ENCODE data around the gene DGKB. TPM values are rescaled to one million over a fixed set of nuclear protein-coding genes. Genes with fewer than 3 reads are reported as not detected.

DGKB gene
- total and polyA plus RNA-seq, 9 donors, result under 0.01 to 1.3 (median 0.28) TPM; not detected in 2

- H3K4me3 ChIP-seq, result no peak overlapping the region
- TF ChIP-seq POLR2A (IDR thresholded peaks at IDR 0.05), result no peak
- no peak for TF ChIP-seq CTCF (IDR thresholded peaks at IDR 0.05)
- TF ChIP-seq EP300 (IDR thresholded peaks at IDR 0.05), result no peak
- intact Hi-C loops (cut with DNase I), result no loop called here
- H3K9me3 ChIP-seq, result no peaks in the 10 kb centered on the region
- no peaks in the 10 kb centered on the region for H3K4me1 ChIP-seq (ENCODE audit: insufficient read depth)
- H3K27me3 ChIP-seq, result no peaks in the 10 kb centered on the region
- no peak overlapping the region for H3K27ac ChIP-seq
- DNase-seq, result no peak
- H3K36me3 ChIP-seq, result no peaks in the 10 kb centered on the region
These were observed 642.5 kb downstream of the DGKB start for GRCh38 chr7:14260011-14260410.

GRCh38 chr7:14258861-14259260, 643.7 kb downstream of the DGKB start:
- Histone ChIP-seq H3K27ac (no peak overlapping the region), H3K36me3 (no peaks in the 10 kb centered on the region), H3K4me1 (ENCODE audit: insufficient read depth) (no peaks in the 10 kb centered on the region), H3K4me3 (no peak overlapping the region), H3K27me3 (no peaks in the 10 kb centered on the region), H3K9me3 (no peaks in the 10 kb centered on the region)
- no peak for DNase-seq
- WGBS, 3 donors, result 84 to 88% (median 86%) methylated on average over 1 of the region's 1 CpG
- intact Hi-C loops (cut with DNase I), result no loop called here
- TF ChIP-seq CTCF (IDR thresholded peaks at IDR 0.05), result no peak
- no peak for TF ChIP-seq EP300 (IDR thresholded peaks at IDR 0.05)

GRCh38 chr7:14258441-14258840, 644.1 kb downstream of the DGKB start:
- Histone ChIP-seq H3K27me3 (no peaks in the 10 kb centered on the region), H3K9me3 (no peaks in the 10 kb centered on the region), H3K27ac (no peak overlapping the region), H3K36me3 (no peaks in the 10 kb centered on the region), H3K4me1 (ENCODE audit: insufficient read depth) (no peaks in the 10 kb centered on the region), H3K4me3 (no peak overlapping the region)
- DNase-seq, result no peak
- TF ChIP-seq CTCF (IDR thresholded peaks at IDR 0.05) (no peak), POLR2A (IDR thresholded peaks at IDR 0.05) (no peak), EP300 (IDR thresholded peaks at IDR 0.05) (no peak)
- 90 to 98% (median 91%) methylated on average over 2 of the region's 2 CpGs for WGBS, 3 donors
- intact Hi-C loops (cut with DNase I), result no loop called here

GRCh38 chr7:14252458-14252857, 650.1 kb downstream of the DGKB start:
- no peak overlapping the region for H3K4me3 ChIP-seq
- DNase-seq, result no peak
- no peaks in the 10 kb centered on the region for H3K36me3 ChIP-seq
- WGBS, 3 donors, result 88 to 97% (median 91%) methylated on average over 3 of the region's 3 CpGs
- intact Hi-C loops (cut with DNase I), result no loop called here
- TF ChIP-seq POLR2A (IDR thresholded peaks at IDR 0.05) (no peak), CTCF (IDR thresholded peaks at IDR 0.05) (no peak), EP300 (IDR thresholded peaks at IDR 0.05) (no peak)
- no peaks in the 10 kb centered on the region for H3K4me1 ChIP-seq (ENCODE audit: insufficient read depth)
- H3K9me3 ChIP-seq, result no peaks in the 10 kb centered on the region
- H3K27me3 ChIP-seq, result no peaks in the 10 kb centered on the region
- no peak overlapping the region for H3K27ac ChIP-seq

- intact Hi-C loops (cut with DNase I), result loop anchor here in 1 of 4 donors (5.0 kb wide), 1 partner anchor 160 kb away; no protein-coding TSS in a partner anchor
- TF ChIP-seq EP300 (IDR thresholded peaks at IDR 0.05) (no peak), POLR2A (IDR thresholded peaks at IDR 0.05) (no peak), CTCF (IDR thresholded peaks at IDR 0.05) (no peak)
- 90 to 93% (median 90%) methylated on average over 5 of the region's 5 CpGs for WGBS, 3 donors
These were observed 660.4 kb downstream of the DGKB start for GRCh38 chr7:14242175-14242574.

More at GRCh38 chr7:14242175-14242574, 660.4 kb downstream of the DGKB start:
- no peak for DNase-seq
- no peaks in the 10 kb centered on the region for H3K36me3 ChIP-seq
- H3K9me3 ChIP-seq, result no peaks in the 10 kb centered on the region
- H3K4me1 ChIP-seq (ENCODE audit: insufficient read depth), result no peaks in the 10 kb centered on the region
- H3K27me3 ChIP-seq, result no peaks in the 10 kb centered on the region
- H3K4me3 ChIP-seq, result no peak overlapping the region
- no peak overlapping the region for H3K27ac ChIP-seq

All from ovary (tissue), 9 donors.